A549 (cell line): ENCODE measurements around the gene ZBTB8A. TPM values are rescaled to one million over a fixed set of nuclear protein-coding genes. Genes with fewer than 3 reads are reported as not detected.

Source experiments
- ATAC-seq, 2 experiments: fragments of 200-7000 bp in 1 of 2; fragments of >200 bp in 1 of 2; cut with Nextera tagmentation in 1 of 2; cut with Tn5 transposase in 1 of 2; 3 replicates each; pipeline versions ENCODE4 v1.8.0 to v1.9.1; 2018 to 2020; ENCODE audit warnings: mild to moderate bottlenecking in 1 of 2, moderate library complexity in 1 of 2
- CTCF ChIA-PET: fragments of 300-600 bp; sonication (Branson Sonifier 250); formaldehyde crosslinking; extraction: SDS; loops from one replicate; lab custom pipeline; 2021; ENCODE audit warnings: antibody characterized with exemption, inconsistent platforms; lab: Yijun Ruan, JAX
- POLR2A ChIA-PET: fragments of 350-600 bp; formaldehyde crosslinking; extraction: SDS; loops from one replicate; lab custom pipeline; 2021; ENCODE audit warnings: antibody characterized with exemption, inconsistent platforms; lab: Yijun Ruan, JAX
- DNase-seq, 2 experiments: peaks; one replicate each; pipeline versions ENCODE4 v3.0.0 to v3.0.0-alpha.2; 2011 to 2016; ENCODE audit warnings: low read depth in 1 of 2, low spot score in 1 of 2
- FAIRE-seq: peaks from 2 replicates; lab custom pipeline; 2011; peaks lifted over from hg19 to GRCh38; lab: Jason Lieb, UNC
- H3K27ac ChIP-seq, 2 experiments: fragments of >200 bp; sonication (Bioruptor Twin); formaldehyde crosslinking; 3 replicates each; pipeline ENCODE4 v1.5.1; 2016 to 2017
- H3K4me1 ChIP-seq: fragments of >200 bp; sonication (Bioruptor Twin); formaldehyde crosslinking; 3 replicates; pipeline ENCODE4 v1.6.1; 2016
- H3K4me2 ChIP-seq: fragments of >200 bp; sonication (Bioruptor Twin); formaldehyde crosslinking; 3 replicates; pipeline ENCODE4 v1.6.1; 2016
- H3K4me3 ChIP-seq: fragments of >200 bp; sonication (Bioruptor Twin); formaldehyde crosslinking; 3 replicates; pipeline ENCODE4 v1.5.1; 2016
- H3K9me3 ChIP-seq: fragments of >200 bp; sonication (Bioruptor Twin); formaldehyde crosslinking; 3 replicates; pipeline ENCODE4 v1.6.1; 2016
- BHLHE40 ChIP-seq: IDR thresholded peaks from 2 replicates; pipeline ENCODE4 v1.6.1; 2012; ENCODE audit warnings: low read depth, low read length, inconsistent platforms
- CBX8 ChIP-seq: fragments of 200-600 bp; sonication (generic); IDR thresholded peaks from 2 replicates; pipeline ENCODE4 v1.6.1; 2016
- CHD4 ChIP-seq: fragments of 200-600 bp; sonication (generic); IDR thresholded peaks from 2 replicates; pipeline ENCODE4 v1.6.1; 2016; ENCODE audit warnings: antibody characterized with exemption, mild to moderate bottlenecking, borderline replicate concordance
- EHMT2 ChIP-seq: fragments of 200-600 bp; sonication (generic); IDR thresholded peaks from 2 replicates; pipeline ENCODE4 v1.6.1; 2016; ENCODE audit warnings: antibody characterized with exemption, low read depth, mild to moderate bottlenecking, moderate library complexity
- EP300 ChIP-seq, 2 experiments: fragments of >200 bp; sonication (Bioruptor Twin); formaldehyde crosslinking; IDR thresholded peaks; 2 replicates in 1 of 2; 3 replicates in 1 of 2; pipeline ENCODE4 v1.6.1; 2016 to 2017
- ESRRA ChIP-seq: fragments of 150-350 bp; IDR thresholded peaks from 2 replicates; pipeline ENCODE4 v1.6.1; 2014; ENCODE audit warnings: mild to moderate bottlenecking, low read length, borderline replicate concordance
- HDAC2 ChIP-seq: fragments of 200-600 bp; sonication (generic); IDR thresholded peaks from 2 replicates; pipeline ENCODE4 v1.6.1; 2016
- HEYL ChIP-seq: fragments of 250-450 bp; sonication (Bioruptor Pico); IDR thresholded peaks from 2 replicates; pipeline ENCODE4 v1.8.0; 2021; ENCODE audit warnings: mild to moderate bottlenecking, moderate library complexity
- HMGXB4 ChIP-seq: fragments of 250-450 bp; sonication (Bioruptor Pico); IDR thresholded peaks from 2 replicates; pipeline ENCODE4 v1.5.0; 2021; ENCODE audit warnings: mild to moderate bottlenecking, moderate library complexity, borderline replicate concordance
- KDM1A ChIP-seq: fragments of 200-600 bp; sonication (generic); IDR thresholded peaks from 2 replicates; pipeline ENCODE4 v1.6.1; 2016; ENCODE audit warnings: low read depth, mild to moderate bottlenecking
- KDM5A ChIP-seq: fragments of 200-600 bp; sonication (generic); IDR thresholded peaks from 2 replicates; pipeline ENCODE4 v1.6.1; 2016; ENCODE audit warnings: antibody characterized with exemption, mild to moderate bottlenecking
- MAFK ChIP-seq: fragments of 450-650 bp; IDR thresholded peaks from 2 replicates; pipeline ENCODE4 v1.6.1; 2014; ENCODE audit not compliant: partially characterized antibody
- MAX ChIP-seq: IDR thresholded peaks from 2 replicates; pipeline ENCODE4 v1.6.1; 2012
- NPAS2 ChIP-seq: fragments of 250-450 bp; sonication (Bioruptor Pico); IDR thresholded peaks from 2 replicates; pipeline ENCODE4 v1.8.0; 2022; ENCODE audit warnings: mild to moderate bottlenecking, moderate library complexity, borderline replicate concordance
- PHF8 ChIP-seq: fragments of 200-600 bp; sonication (generic); IDR thresholded peaks from 2 replicates; pipeline ENCODE4 v1.6.1; 2016; ENCODE audit warnings: low read depth, mild to moderate bottlenecking, antibody characterized with exemption, moderate library complexity, borderline replicate concordance
- POLR2A ChIP-seq: IDR thresholded peaks from 2 replicates; pipeline ENCODE4 v1.6.1; 2012; ENCODE audit warnings: mild to moderate bottlenecking, low read length
- RARB ChIP-seq: fragments of 250-450 bp; sonication (Bioruptor Pico); IDR thresholded peaks from 2 replicates; pipeline ENCODE4 v1.8.0; 2021; ENCODE audit warnings: mild to moderate bottlenecking, moderate library complexity
- RCOR1 ChIP-seq: fragments of 150-350 bp; IDR thresholded peaks from 2 replicates; pipeline ENCODE4 v1.6.1; 2014; ENCODE audit warnings: antibody characterized with exemption, low read length, low read depth
- RFX5 ChIP-seq: fragments of 450-650 bp; IDR thresholded peaks from 2 replicates; pipeline ENCODE4 v1.7.1; 2014; ENCODE audit warnings: antibody characterized with exemption, mild to moderate bottlenecking, moderate library complexity
- SMC3 ChIP-seq: fragments of >200 bp; sonication (Bioruptor Twin); formaldehyde crosslinking; IDR thresholded peaks from 3 replicates; pipeline ENCODE4 v1.6.1; 2018; ENCODE audit warnings: inconsistent platforms
- TFCP2L1 ChIP-seq: fragments of 250-450 bp; sonication (Bioruptor Pico); IDR thresholded peaks from 2 replicates; pipeline ENCODE4 v1.5.0; 2021; ENCODE audit warnings: mild to moderate bottlenecking
- ZNF302 ChIP-seq: fragments of 250-450 bp; sonication (Bioruptor Pico); IDR thresholded peaks from 2 replicates; pipeline ENCODE4 v1.9.0; 2021; ENCODE audit warnings: inconsistent platforms, mild to moderate bottlenecking, moderate library complexity
- WGBS: methylation state at CpG from one replicate; pipeline ENCODE4 v1.1.6; 2017; ENCODE audit errors: missing lambda C conversion rate; 5-methylcytosine and 5-hydroxymethylcytosine counted together
- polyA plus RNA-seq, 4 experiments: library from polyadenylated mRNA; depleted of rRNA in 3 of 4; stranded (reverse); fragments of >200 nt; fragmentation: RNase III in 1 of 4; extraction: RNeasy Plus Mini Kit Qiagen cat#74134 plus additional on column Dnase treatment in 1 of 4; gene quantifications; 2 replicates in 3 of 4; 3 replicates in 1 of 4; pipeline ENCODE4 v1.2.3, GENCODE V29; 2011 to 2017
- small RNA-seq, 6 experiments: library from RNA; depleted of rRNA; stranded (forward); fragments of <200 nt; gene quantifications; one replicate each; pipeline ENCODE3, GENCODE V24; 2012
- TF ChIP-seq, protein P1 (sequence below): fragments of 450-650 bp; IDR thresholded peaks from 2 replicates; pipeline ENCODE4 v1.6.1; 2014; ENCODE audit warnings: antibody characterized with exemption
- TF ChIP-seq, protein P2 (sequence below): fragments of >200 bp; sonication (Bioruptor Twin); formaldehyde crosslinking; IDR thresholded peaks from 2 replicates; pipeline ENCODE4 v1.6.1; 2016

The ZBTB8A gene
- polyA plus RNA-seq, 2 of the 4 experiments (the other 2 are of a cell fraction) = 2.7 to 6.0 TPM

GRCh38 chr1:32651461-32652073 lies 112.3 kb downstream of the ZBTB8A start:
- Histone ChIP-seq H3K9me3 (no peaks in the 10 kb centered on the region), H3K4me1 (peaks cover 23% of the 10 kb centered on the region), H3K4me2 (peak overlapping the region; percentile 90), H3K4me3 (peak overlapping the region; percentile 69), H3K27ac (peak overlapping the region; percentile 88 to 98)
- CTCF ChIA-PET = interaction anchor here (1.2 kb wide), 1 partner anchor 61 kb away, joined by 3 read pairs; no protein-coding TSS in a partner anchor
- FAIRE-seq = no peak
- 2% methylated on average over 19 of the region's 43 CpGs for WGBS
- POLR2A ChIA-PET = interaction anchor here (0.5 to 1.7 kb wide), 14 partner anchors 9 to 257 kb away, joined by 3 to 8 read pairs (median 4); partner anchors contain the start of genes BSDC1 and ZBTB8A
- DNase-seq = peak in 1 of 2 experiments; percentile 20
- ATAC-seq = peak; percentile 32 to 37; a peak in 5 of 6 replicates
- no peak for TF ChIP-seq POLR2A
- TF ChIP-seq NPAS2 (CRISPR knock-in tag) = no peak
- TF ChIP-seq, protein P1, sequence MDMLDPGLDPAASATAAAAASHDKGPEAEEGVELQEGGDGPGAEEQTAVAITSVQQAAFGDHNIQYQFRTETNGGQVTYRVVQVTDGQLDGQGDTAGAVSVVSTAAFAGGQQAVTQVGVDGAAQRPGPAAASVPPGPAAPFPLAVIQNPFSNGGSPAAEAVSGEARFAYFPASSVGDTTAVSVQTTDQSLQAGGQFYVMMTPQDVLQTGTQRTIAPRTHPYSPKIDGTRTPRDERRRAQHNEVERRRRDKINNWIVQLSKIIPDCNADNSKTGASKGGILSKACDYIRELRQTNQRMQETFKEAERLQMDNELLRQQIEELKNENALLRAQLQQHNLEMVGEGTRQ = no peak
- peak; percentile 67 for TF ChIP-seq PHF8
- TF ChIP-seq SMC3 = no peak
- no peak for TF ChIP-seq CHD4
- no peak for TF ChIP-seq BHLHE40
- TF ChIP-seq MAX = peak; percentile 42; the same call in 1 of the 2 replicates
- TF ChIP-seq MAFK = no peak
- no peak for TF ChIP-seq HEYL (CRISPR knock-in tag)

GRCh38 chr1:32652244-32652962 lies 113.2 kb downstream of the ZBTB8A start:
- CTCF ChIA-PET = no interaction called here
- H3K4me3 ChIP-seq = peak overlapping the region; percentile 69
- peak overlapping the region; percentile 90 for H3K4me2 ChIP-seq
- POLR2A ChIA-PET = no interaction called here
- H3K9me3 ChIP-seq = no peaks in the 10 kb centered on the region
- TF ChIP-seq ZNF302 (CRISPR knock-in tag) (no peak), HMGXB4 (no peak), MAFK (no peak), RFX5 (no peak), ESRRA (no peak), HEYL (CRISPR knock-in tag) (no peak), RARB (CRISPR knock-in tag) (no peak), EHMT2 (no peak), TFCP2L1 (no peak), KDM5A (no peak), EP300 (IDR thresholded peaks at IDR 0.05) (no peak), HDAC2 (no peak), KDM1A (no peak), SMC3 (no peak), RCOR1 (no peak), CHD4 (no peak), CBX8 (no peak)
- TF ChIP-seq, protein P2, sequence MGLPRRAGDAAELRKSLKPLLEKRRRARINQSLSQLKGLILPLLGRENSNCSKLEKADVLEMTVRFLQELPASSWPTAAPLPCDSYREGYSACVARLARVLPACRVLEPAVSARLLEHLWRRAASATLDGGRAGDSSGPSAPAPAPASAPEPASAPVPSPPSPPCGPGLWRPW = no peak
- DNase-seq (no peak), FAIRE-seq (no peak), ATAC-seq (no peak)
- peak overlapping the region; percentile 88 to 98 for H3K27ac ChIP-seq
- peaks cover 23% of the 10 kb centered on the region for H3K4me1 ChIP-seq
- WGBS = 88% methylated on average over 16 of the region's 16 CpGs

Small RNA genes within 50 kb of the gene (small RNA-seq; reads per million reads assigned to genes)
- gene RF00019 = 0 reads per million in 6 experiments

Other genes with a start within 250 kb of the ZBTB8A start
- 135 TPM in 2 replicates for gene HDAC1, start 247.3 kb upstream of the ZBTB8A start, polyA plus RNA-seq (2011; rRNA removed)
- gene HDAC1, start 247.3 kb upstream of the ZBTB8A start, polyA plus RNA-seq (2017; fragmentation: RNase III; extraction: RNeasy Plus Mini Kit Qiagen cat#74134 plus additional on column Dnase treatment) = 88.8 to 102 TPM (median 99.6 TPM) in 3 replicates
- 73.2 and 89.4 TPM in 2 replicates for gene MARCKSL1, start 203.2 kb upstream of the ZBTB8A start, polyA plus RNA-seq (2011; rRNA removed)
- gene MARCKSL1, start 203.2 kb upstream of the ZBTB8A start, polyA plus RNA-seq (2017; fragmentation: RNase III; extraction: RNeasy Plus Mini Kit Qiagen cat#74134 plus additional on column Dnase treatment) = 44.6 to 62.6 TPM (median 57.7 TPM) in 3 replicates
- gene FAM229A, start 176.9 kb upstream of the ZBTB8A start, polyA plus RNA-seq (2011; rRNA removed) = 3.5 and 3.6 TPM in 2 replicates
- gene FAM229A, start 176.9 kb upstream of the ZBTB8A start, polyA plus RNA-seq (2017; fragmentation: RNase III; extraction: RNeasy Plus Mini Kit Qiagen cat#74134 plus additional on column Dnase treatment) = 3.5 to 5.6 TPM (median 4.4 TPM) in 3 replicates
- gene TSSK3, start 176.9 kb upstream of the ZBTB8A start, polyA plus RNA-seq (2011; rRNA removed) = 0.31 and 0.65 TPM in 2 replicates
- gene TSSK3, start 176.9 kb upstream of the ZBTB8A start, polyA plus RNA-seq (2017; fragmentation: RNase III; extraction: RNeasy Plus Mini Kit Qiagen cat#74134 plus additional on column Dnase treatment) = 0.14 to 0.37 TPM (median 0.15 TPM) in 3 replicates
- gene BSDC1, start 145.0 kb upstream of the ZBTB8A start, polyA plus RNA-seq (2011; rRNA removed) = 19.9 and 26.1 TPM in 2 replicates
- 18.8 to 22.7 TPM (median 21.0 TPM) in 3 replicates for gene BSDC1, start 145.0 kb upstream of the ZBTB8A start, polyA plus RNA-seq (2017; fragmentation: RNase III; extraction: RNeasy Plus Mini Kit Qiagen cat#74134 plus additional on column Dnase treatment)
- 0.01 TPM in 2 replicates for gene ZBTB8B, start 74.4 kb upstream of the ZBTB8A start, polyA plus RNA-seq (2011; rRNA removed)
- 0.01 to 0.03 TPM (median 0.03 TPM) in 3 replicates for gene ZBTB8B, start 74.4 kb upstream of the ZBTB8A start, polyA plus RNA-seq (2017; fragmentation: RNase III; extraction: RNeasy Plus Mini Kit Qiagen cat#74134 plus additional on column Dnase treatment)
- gene ZBTB8OS, start 111.1 kb downstream of the ZBTB8A start, polyA plus RNA-seq (2011; rRNA removed) = 69.9 and 85.4 TPM in 2 replicates
- 101 to 106 TPM (median 104 TPM) in 3 replicates for gene ZBTB8OS, start 111.1 kb downstream of the ZBTB8A start, polyA plus RNA-seq (2017; fragmentation: RNase III; extraction: RNeasy Plus Mini Kit Qiagen cat#74134 plus additional on column Dnase treatment)
- 134 and 137 TPM in 2 replicates for gene RBBP4, start 111.8 kb downstream of the ZBTB8A start, polyA plus RNA-seq (2011; rRNA removed)
- 107 to 109 TPM (median 108 TPM) in 3 replicates for gene RBBP4, start 111.8 kb downstream of the ZBTB8A start, polyA plus RNA-seq (2017; fragmentation: RNase III; extraction: RNeasy Plus Mini Kit Qiagen cat#74134 plus additional on column Dnase treatment)
- 5.5 and 7.7 TPM in 2 replicates for gene SYNC, start 163.3 kb downstream of the ZBTB8A start, polyA plus RNA-seq (2011; rRNA removed)
- 10.0 to 12.0 TPM (median 11.6 TPM) in 3 replicates for gene SYNC, start 163.3 kb downstream of the ZBTB8A start, polyA plus RNA-seq (2017; fragmentation: RNase III; extraction: RNeasy Plus Mini Kit Qiagen cat#74134 plus additional on column Dnase treatment)